GM21515 (cell line): ENCODE results near the gene MAPKAP1.

Source experiments
- ATAC-seq: cut with Tn5 transposase; IDR thresholded peaks from one replicate; pipeline ENCODE4 v1.9.1; 2021; ENCODE audit not compliant: unreplicated experiment

The MAPKAP1 gene

GRCh38 chr9:125706651-125707471 is at the start of gene MAPKAP1:
Gene MAPKAP1 (minus strand): TSS chr9:125707208. CDS start chr9:125672574, 34,634 bp downstream.
- peak; percentile 81 for ATAC-seq

- ATAC-seq: no peak
Observed at GRCh38 chr9:125756518-125756917, 49.5 kb upstream of the MAPKAP1 start.

GRCh38 chr9:125755340-125755739 is 48.3 kb upstream of the MAPKAP1 start:
- ATAC-seq: no peak

- ATAC-seq: no peak
Observed at GRCh38 chr9:125754096-125754495, 47.1 kb upstream of the MAPKAP1 start.

- no peak for ATAC-seq
Observed at GRCh38 chr9:125752070-125752628, 45.1 kb upstream of the MAPKAP1 start.

GRCh38 chr9:125750627-125751011 is 43.6 kb upstream of the MAPKAP1 start:
- ATAC-seq: no peak

GRCh38 chr9:125749951-125750626 is 43.1 kb upstream of the MAPKAP1 start:
- ATAC-seq: no peak

- ATAC-seq: no peak
Observed at GRCh38 chr9:125749287-125749935, 42.4 kb upstream of the MAPKAP1 start.

GRCh38 chr9:125748446-125749099 is 41.6 kb upstream of the MAPKAP1 start:
- ATAC-seq: no peak

GRCh38 chr9:125747765-125748445 is 40.9 kb upstream of the MAPKAP1 start:
- ATAC-seq: no peak

- peak; percentile 11 for ATAC-seq
Observed at GRCh38 chr9:125747053-125747764, 40.2 kb upstream of the MAPKAP1 start, which contains the start of gene PBX3. Gene PBX3 (plus strand): TSS chr9:125747373.

- no peak for ATAC-seq
Observed at GRCh38 chr9:125746774-125747052, 39.7 kb upstream of the MAPKAP1 start.

- peak; percentile 60 for ATAC-seq
Observed at GRCh38 chr9:125746017-125746773, 39.2 kb upstream of the MAPKAP1 start.

GRCh38 chr9:125745682-125746016 is 38.6 kb upstream of the MAPKAP1 start:
- no peak for ATAC-seq

GRCh38 chr9:125745018-125745417 is 38.0 kb upstream of the MAPKAP1 start:
- ATAC-seq: no peak

- no peak for ATAC-seq
Observed at GRCh38 chr9:125744616-125745015, 37.6 kb upstream of the MAPKAP1 start.

GRCh38 chr9:125743682-125744428 is 36.8 kb upstream of the MAPKAP1 start:
- no peak for ATAC-seq

- ATAC-seq: no peak
Observed at GRCh38 chr9:125742657-125743056, 35.6 kb upstream of the MAPKAP1 start.

- no peak for ATAC-seq
Observed at GRCh38 chr9:125739436-125739835, 32.4 kb upstream of the MAPKAP1 start.
